NCI-H524 treated with DMSO at 0.1 percent for 48 hours (cell line): ENCODE data around the gene PLEKHG2.

Experiments used
- DNase-seq: peaks from one replicate; lab custom pipeline; 2025; lab: John Stamatoyannopoulos, UW

The PLEKHG2 gene

DNA sequence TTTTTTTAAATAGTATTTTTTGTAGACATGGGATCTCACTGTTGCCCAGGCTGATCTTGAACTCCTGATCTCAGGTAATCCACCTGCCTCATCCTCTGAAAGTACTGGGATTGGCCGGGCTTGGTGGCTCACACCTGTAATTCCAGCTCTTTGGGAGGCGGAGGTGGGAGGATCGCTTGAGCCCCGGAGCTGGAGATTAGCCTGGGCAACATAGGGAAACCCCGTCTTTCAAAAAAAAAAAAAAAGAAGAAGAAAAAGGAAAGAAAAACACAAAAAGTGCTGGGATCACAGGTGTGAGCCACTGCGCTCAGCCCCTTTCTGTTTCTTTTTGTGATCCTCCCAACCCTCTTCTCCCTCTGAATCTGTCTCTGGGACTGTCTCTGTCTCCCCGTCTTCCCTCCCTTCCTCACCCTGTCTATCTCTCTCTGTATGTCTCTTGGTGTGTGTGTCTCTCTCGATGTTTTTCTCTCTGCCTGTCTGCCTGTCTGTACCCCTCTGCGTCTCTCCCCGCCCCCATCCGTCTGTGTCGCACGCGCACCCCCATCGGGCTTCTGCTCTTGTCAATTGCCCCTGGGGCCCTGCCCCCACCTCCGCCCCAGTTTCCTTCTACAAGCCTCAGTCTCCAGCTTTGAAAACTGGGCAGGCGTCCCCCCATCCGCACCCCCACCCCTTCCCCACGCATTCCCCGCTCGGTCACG lies 6.4 kb upstream of the PLEKHG2 start:
- no peak for DNase-seq

GRCh38 chr19:39406656-39407409 lies 5.6 kb upstream of the PLEKHG2 start, which contains the start of gene ZFP36:
TSS of gene ZFP36 (plus strand) at chr19:39406847. CDS start at chr19:39406905, 58 bp downstream.
- no peak for DNase-seq

DNA sequence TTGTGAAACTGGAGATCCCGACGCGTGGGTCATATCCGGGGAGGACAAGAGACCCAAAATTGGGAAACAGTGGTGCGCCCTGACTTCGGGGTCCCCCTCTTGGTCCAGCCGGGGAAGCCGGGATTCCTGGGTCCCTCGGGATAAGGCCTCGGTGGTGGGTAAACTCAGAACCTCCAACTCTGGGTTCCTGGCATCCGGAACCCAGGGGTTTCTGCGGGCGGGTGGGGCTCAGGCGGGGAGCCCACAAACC lies 5.1 kb upstream of the PLEKHG2 start:
- no peak for DNase-seq

DNA sequence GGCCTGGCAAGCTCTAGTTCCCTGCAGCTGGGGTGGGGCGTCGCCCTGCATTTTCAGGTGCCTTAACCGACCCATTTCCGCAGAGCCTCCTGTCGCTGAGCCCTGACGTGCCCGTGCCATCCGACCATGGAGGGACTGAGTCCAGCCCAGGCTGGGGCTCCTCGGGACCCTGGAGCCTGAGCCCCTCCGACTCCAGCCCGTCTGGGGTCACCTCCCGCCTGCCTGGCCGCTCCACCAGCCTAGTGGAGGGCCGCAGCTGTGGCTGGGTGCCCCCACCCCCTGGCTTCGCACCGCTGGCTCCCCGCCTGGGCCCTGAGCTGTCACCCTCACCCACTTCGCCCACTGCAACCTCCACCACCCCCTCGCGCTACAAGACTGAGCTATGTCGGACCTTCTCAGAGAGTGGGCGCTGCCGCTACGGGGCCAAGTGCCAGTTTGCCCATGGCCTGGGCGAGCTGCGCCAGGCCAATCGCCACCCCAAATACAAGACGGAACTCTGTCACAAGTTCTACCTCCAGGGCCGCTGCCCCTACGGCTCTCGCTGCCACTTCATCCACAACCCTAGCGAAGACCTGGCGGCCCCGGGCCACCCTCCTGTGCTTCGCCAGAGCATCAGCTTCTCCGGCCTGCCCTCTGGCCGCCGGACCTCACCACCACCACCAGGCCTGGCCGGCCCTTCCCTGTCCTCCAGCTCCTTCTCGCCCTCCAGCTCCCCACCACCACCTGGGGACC lies 4.6 kb upstream of the PLEKHG2 start:
- DNase-seq, result no peak

GRCh38 chr19:39408392-39409207 lies 3.9 kb upstream of the PLEKHG2 start:
- no peak for DNase-seq

- DNase-seq, result no peak
Observed at GRCh38 chr19:39409208-39410016, 3.1 kb upstream of the PLEKHG2 start.

GRCh38 chr19:39410017-39410830 lies 2.2 kb upstream of the PLEKHG2 start:
- no peak for DNase-seq

DNA sequence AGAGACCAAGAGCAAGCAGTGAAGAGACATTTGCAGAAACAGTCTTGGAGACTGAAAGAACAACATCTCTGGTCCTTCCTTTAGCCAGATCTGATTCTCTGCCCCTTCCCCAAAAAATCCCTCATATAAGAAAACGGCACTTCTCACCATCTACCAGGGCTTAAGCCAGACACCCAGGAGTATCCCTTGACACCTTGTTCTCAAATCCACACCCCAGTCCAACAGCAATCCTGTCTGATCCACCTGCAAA lies 1.7 kb upstream of the PLEKHG2 start:
- no peak for DNase-seq

DNA sequence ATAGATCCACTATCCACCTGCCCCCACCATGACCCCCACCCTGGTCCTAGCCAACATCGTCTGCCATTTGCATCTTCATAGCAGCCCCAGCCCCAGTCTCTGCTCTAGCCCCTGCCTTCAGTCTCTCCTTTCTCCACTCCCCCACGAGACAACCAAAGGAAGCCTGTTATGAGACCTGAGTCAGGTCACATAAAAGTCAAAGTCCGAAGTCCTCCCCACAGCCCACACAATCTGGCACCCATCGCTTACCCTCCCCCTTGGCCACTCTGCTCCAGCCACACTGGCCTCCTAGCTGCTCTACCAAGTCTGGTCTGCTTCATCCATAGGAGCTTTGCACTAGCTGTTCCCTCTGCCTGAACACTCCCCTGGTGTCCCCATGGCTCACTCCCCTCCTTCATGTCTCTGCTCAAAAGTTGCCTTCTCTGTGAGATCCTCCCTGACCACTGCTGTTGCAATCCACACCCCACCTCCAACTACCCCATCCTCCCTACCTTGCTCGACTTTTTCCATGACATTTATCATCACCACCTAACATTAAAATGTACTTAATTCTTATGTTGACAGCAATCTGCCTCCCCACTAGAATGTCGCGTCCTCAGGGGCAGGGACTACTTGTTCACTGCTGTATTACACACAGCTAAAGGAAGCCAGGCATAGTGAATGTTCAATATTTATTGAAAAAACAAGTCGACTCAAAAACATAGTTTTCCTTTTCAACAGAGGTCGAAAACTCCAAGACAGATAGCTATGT lies 1.2 kb upstream of the PLEKHG2 start:
- DNase-seq, result no peak

DNA sequence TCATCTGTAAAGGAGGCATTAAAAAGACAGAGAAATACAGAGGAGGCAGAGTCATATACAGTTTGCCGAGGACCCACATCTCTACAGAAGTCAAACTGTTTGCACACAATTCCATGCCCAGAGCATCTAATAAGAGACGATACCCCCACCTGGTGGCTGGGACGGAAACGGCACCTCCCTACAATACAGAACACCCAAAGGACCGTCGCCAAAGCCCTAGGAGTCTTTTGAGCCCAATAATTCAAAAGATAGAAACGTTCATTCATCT lies 703 bp upstream of the PLEKHG2 start:
- peak; percentile 87 for DNase-seq

DNA sequence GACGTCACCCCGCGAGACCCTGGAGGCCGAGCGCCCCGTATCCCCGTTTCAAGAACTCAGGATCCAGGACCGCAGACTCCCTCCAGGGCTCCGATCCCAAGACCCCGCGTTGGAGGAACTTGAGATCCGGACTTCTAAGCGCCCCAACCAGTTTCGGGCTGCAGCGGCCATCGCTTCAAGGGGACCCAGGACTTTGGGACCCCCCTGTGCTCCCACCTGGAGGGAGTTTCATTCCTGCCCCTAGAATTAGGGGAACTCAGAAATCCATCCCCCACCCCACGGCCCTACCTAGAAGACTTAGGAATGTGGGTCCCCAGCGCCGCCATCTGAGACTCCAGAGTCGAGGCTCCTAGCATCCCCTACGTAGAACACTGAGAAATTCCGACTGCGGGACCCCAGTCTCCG lies 400 bp downstream of the PLEKHG2 start:
- no peak for DNase-seq

- DNase-seq, result no peak
Observed at GRCh38 chr19:39413272-39413910, 922 bp downstream of the PLEKHG2 start.

- DNase-seq, result no peak
Observed at GRCh38 chr19:39413911-39414608, 1.6 kb downstream of the PLEKHG2 start.

DNA sequence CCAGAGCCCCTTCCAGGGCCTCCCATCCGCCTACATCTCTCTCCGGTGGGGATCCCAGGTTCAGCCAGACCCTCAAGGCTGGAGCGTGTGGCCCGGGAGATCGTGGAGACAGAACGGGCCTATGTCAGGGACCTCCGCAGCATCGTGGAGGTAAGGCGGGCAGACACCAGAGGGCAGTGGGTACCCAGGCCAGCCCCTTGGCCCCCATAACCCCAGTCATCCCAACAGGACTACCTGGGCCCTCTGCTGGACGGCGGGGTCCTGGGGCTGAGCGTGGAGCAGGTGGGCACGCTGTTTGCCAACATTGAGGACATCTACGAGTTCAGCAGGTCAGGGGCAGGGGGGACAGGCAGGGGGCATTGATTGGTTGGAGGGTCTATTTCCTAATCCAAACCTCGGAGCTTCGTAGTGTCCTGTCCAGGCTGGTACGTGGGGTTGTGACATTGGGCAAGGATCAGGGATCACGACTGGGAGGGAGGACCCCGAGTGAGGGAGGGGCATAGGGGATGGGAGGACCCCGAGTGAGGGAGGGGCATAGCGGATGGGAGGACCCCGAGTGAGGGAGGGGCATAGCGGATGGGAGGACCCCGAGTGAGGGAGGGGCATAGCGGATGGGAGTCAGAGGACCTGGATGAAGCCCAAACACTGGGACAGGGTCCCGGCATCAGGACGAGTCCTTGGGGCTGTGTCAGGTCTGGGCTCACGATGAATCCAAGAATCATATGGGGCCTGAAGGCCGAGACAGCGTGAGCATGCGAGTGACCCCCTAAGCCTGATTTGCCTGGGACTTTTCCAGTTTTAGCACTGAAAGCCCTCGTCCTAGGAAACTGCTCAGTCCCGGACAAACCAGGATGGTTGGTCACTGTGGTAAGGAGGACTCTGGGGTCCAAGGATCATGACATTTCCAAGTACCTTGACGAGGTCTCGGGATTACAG lies 2.9 kb downstream of the PLEKHG2 start:
- no peak for DNase-seq

GRCh38 chr19:39416152-39417120 lies 4.0 kb downstream of the PLEKHG2 start:
- no peak for DNase-seq

DNA sequence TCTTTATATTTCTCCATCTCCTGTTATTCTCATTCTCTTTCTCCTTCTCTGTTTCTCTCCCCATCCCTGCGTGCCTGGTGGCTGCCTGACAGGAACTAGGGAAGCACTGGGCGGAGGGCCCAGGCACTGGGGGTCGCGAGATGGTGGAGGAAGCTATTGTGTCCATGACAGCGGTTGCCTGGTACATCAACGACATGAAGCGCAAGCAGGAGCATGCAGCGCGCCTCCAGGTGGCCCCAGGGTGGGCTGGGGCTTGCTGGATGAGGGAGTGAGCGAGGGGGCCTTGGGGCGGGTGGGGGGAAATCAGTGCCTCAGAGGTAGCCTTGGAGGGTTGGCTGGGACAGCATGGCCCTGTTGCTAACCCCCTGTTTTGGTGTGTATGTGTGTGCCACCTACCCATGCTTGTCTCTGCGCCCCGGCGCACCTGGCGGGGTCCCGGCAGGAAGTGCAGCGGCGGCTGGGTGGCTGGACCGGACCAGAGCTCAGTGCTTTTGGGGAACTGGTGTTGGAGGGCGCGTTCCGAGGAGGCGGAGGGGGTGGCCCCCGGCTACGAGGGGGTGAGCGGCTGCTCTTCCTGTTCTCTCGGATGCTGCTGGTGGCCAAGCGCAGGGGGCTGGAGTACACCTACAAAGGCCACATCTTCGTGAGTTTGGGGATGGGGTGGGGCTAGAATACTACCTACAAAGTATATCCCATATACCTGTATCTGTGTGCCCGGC lies 5.2 kb downstream of the PLEKHG2 start:
- DNase-seq, result no peak
